ENCODE results near the gene PSMD13. TPM values are rescaled to one million over a fixed set of nuclear protein-coding genes. Genes with fewer than 3 reads are reported as not detected.

PSMD13 gene
- total RNA-seq, 2 experiments from 2014 or later, result 56.9 to 57.8 TPM

- Histone ChIP-seq H3K4me1 (ENCODE audit: insufficient read depth, low read length) (peaks cover 31% of the 10 kb centered on the region), H3K27me3 (ENCODE audit: control insufficient read depth in 1 of 2, insufficient read depth in 2 of 2, low read length in 2 of 2) (no peaks in the 10 kb centered on the region), H3K9me3 (ENCODE audit: control insufficient read depth in 1 of 2, insufficient read depth in 1 of 2, low read length in 2 of 2) (no peaks in the 10 kb centered on the region), H3K36me3 (ENCODE audit: insufficient read depth, low read length) (no peaks in the 10 kb centered on the region), H3K27ac (ENCODE audit: low read depth in 1 of 2, low read length in 2 of 2) (no peak overlapping the region), H3K4me3 (ENCODE audit: low read length) (no peak overlapping the region)
- H3K9me3 Mint-ChIP-seq, result no peaks in the 10 kb centered on the region
- TF ChIP-seq CTCF (IDR thresholded peaks at IDR 0.05), result no peak
- H3K27me3 Mint-ChIP-seq, result no peaks in the 10 kb centered on the region
- intact Hi-C loops (cut with DNase I, micrococcal nuclease), result no loop called here
- CTCF ChIA-PET, result interaction anchor here (1.0 to 1.9 kb wide), 2 partner anchors 8 to 22 kb away, joined by 4 to 7 read pairs; no protein-coding TSS in a partner anchor
- H3K36me3 Mint-ChIP-seq (ENCODE audit: low read depth), result peaks cover 3% of the 10 kb centered on the region
- no peak overlapping the region for H3K4me3 Mint-ChIP-seq
- POLR2A ChIA-PET, result interaction anchor here (0.9 to 8.2 kb wide), 3 partner anchors 8 to 45 kb away, joined by 3 to 185 read pairs (median 148); partner anchors contain the start of genes NLRP6 and PGGHG
- peak overlapping the region; percentile 69 for H3K27ac Mint-ChIP-seq
- ATAC-seq (ENCODE audit: poor library complexity) (no peak), DNase-seq (peak in 1 of 14 experiments; percentile 28)
- H3K4me1 Mint-ChIP-seq (ENCODE audit: low read depth), result peaks cover 36% of the 10 kb centered on the region
Observed at GRCh38 chr11:272195-272930, 35.6 kb downstream of the PSMD13 start.

DNA sequence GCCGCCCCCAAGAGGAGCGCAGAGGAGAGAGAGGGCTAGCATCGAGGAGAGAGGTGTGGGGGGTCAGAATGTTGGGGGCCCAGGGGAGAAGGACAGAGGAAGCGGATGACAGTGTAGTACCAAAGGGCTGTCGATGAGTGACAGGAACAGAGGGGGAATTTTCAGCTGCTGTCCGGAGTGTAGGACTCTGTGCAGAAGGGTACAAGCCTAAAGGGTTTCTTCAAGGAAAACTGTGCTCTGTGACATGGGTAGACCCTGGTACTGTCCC is 36.1 kb downstream of the PSMD13 start:
- CTCF ChIA-PET, result no interaction called here
- Mint-ChIP-seq H3K4me3 (no peak overlapping the region), H3K36me3 (ENCODE audit: low read depth) (peaks cover 3% of the 10 kb centered on the region), H3K9me3 (no peaks in the 10 kb centered on the region), H3K27me3 (no peaks in the 10 kb centered on the region), H3K4me1 (ENCODE audit: low read depth) (peaks cover 37% of the 10 kb centered on the region), H3K27ac (no peak overlapping the region)
- intact Hi-C loops (cut with DNase I, micrococcal nuclease), result no loop called here
- no peaks in the 10 kb centered on the region for H3K9me3 ChIP-seq (ENCODE audit: control insufficient read depth in 1 of 2, insufficient read depth in 1 of 2, low read length in 2 of 2)
- H3K27me3 ChIP-seq (ENCODE audit: control insufficient read depth in 1 of 2, insufficient read depth in 2 of 2, low read length in 2 of 2), result no peaks in the 10 kb centered on the region
- no peaks in the 10 kb centered on the region for H3K36me3 ChIP-seq (ENCODE audit: insufficient read depth, low read length)
- no peak overlapping the region for H3K4me3 ChIP-seq (ENCODE audit: low read length)
- H3K4me1 ChIP-seq (ENCODE audit: insufficient read depth, low read length), result peaks cover 30% of the 10 kb centered on the region
- DNase-seq, result no peak
- POLR2A ChIA-PET, result interaction anchor here (8.2 kb wide), 1 partner anchor 15 kb away, joined by 148 read pairs; the partner anchor contains the start of gene PGGHG
- no peak for TF ChIP-seq CTCF (IDR thresholded peaks at IDR 0.05)
- H3K27ac ChIP-seq (ENCODE audit: low read depth in 1 of 2, low read length in 2 of 2), result no peak overlapping the region
- ATAC-seq (ENCODE audit: poor library complexity), result no peak

DNA sequence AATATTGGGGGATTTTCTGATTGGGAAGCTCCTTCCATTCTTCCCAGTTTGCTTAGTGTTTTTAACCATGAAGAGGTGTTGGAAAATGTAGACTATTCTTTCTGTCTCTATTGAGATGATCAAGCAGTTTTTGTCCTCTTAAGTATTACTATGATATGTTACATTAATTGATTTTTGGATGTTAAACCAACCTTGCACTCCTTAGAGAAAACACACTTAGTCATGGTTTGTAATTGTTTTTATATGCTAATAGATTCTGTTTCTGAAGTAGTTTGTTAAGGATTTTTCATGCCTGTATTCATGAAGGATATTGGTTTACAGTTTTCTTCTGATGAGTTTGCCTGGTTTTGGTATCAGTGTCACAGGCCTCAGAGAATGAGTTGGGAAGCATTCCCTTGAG is 39.4 kb downstream of the PSMD13 start:
- ChIA-PET CTCF (interaction anchor here (2.4 kb wide), 1 partner anchor 25 kb away, joined by 10 read pairs; no protein-coding TSS in a partner anchor), POLR2A (interaction anchor here (1.4 to 9.1 kb wide), 2 partner anchors 13 to 230 kb away, joined by 4 to 94 read pairs; partner anchors contain the start of gene PGGHG)
- peaks cover 35% of the 10 kb centered on the region for H3K4me1 Mint-ChIP-seq (ENCODE audit: low read depth)
- H3K9me3 Mint-ChIP-seq, result no peaks in the 10 kb centered on the region
- peaks cover 35% of the 10 kb centered on the region for H3K4me1 ChIP-seq (ENCODE audit: insufficient read depth, low read length)
- DNase-seq, result no peak
- no peaks in the 10 kb centered on the region for H3K36me3 ChIP-seq (ENCODE audit: insufficient read depth, low read length)
- ATAC-seq (ENCODE audit: poor library complexity), result no peak
- H3K4me3 Mint-ChIP-seq, result no peak overlapping the region
- peak overlapping the region; percentile 57 for H3K27ac Mint-ChIP-seq
- no peak overlapping the region for H3K4me3 ChIP-seq (ENCODE audit: low read length)
- H3K27me3 ChIP-seq (ENCODE audit: control insufficient read depth in 1 of 2, insufficient read depth in 2 of 2, low read length in 2 of 2), result peaks cover 0 to 6% of the 10 kb centered on the region in 2 experiments
- no peak overlapping the region for H3K27ac ChIP-seq (ENCODE audit: low read depth in 1 of 2, low read length in 2 of 2)
- H3K36me3 Mint-ChIP-seq (ENCODE audit: low read depth), result peaks cover 5% of the 10 kb centered on the region
- TF ChIP-seq CTCF (IDR thresholded peaks at IDR 0.05), result no peak
- no peaks in the 10 kb centered on the region for H3K27me3 Mint-ChIP-seq
- H3K9me3 ChIP-seq (ENCODE audit: control insufficient read depth in 1 of 2, insufficient read depth in 1 of 2, low read length in 2 of 2), result no peaks in the 10 kb centered on the region
- intact Hi-C loops (cut with DNase I, micrococcal nuclease), result no loop called here
